Hepatic stellate cell (primary cell): ENCODE results near the gene ING2.

Experiments
- DNase-seq: peaks from one replicate; pipeline ENCODE4 v3.0.0; 2011; ENCODE audit warnings: low spot score

The ING2 gene

DNA sequence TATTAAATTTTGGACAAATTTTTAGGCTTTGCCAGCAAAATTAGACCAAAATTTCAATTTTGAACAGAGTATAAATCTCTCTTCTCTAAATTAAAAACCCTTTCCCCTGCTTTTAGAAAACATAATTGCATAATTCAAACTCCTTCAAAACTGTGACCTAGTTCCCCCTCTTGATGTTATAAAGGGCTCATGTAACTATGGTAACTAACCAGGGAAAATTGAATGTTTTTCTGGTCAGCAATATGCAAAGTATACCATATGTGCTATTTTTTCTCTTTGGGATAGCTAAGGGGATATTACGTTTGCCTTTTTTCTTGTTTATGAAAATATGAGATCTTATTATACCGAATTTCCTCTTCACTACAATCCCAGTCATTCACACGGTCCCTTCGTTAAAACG, 5.1 kb upstream of the ING2 start:
- DNase-seq: no peak

DNA sequence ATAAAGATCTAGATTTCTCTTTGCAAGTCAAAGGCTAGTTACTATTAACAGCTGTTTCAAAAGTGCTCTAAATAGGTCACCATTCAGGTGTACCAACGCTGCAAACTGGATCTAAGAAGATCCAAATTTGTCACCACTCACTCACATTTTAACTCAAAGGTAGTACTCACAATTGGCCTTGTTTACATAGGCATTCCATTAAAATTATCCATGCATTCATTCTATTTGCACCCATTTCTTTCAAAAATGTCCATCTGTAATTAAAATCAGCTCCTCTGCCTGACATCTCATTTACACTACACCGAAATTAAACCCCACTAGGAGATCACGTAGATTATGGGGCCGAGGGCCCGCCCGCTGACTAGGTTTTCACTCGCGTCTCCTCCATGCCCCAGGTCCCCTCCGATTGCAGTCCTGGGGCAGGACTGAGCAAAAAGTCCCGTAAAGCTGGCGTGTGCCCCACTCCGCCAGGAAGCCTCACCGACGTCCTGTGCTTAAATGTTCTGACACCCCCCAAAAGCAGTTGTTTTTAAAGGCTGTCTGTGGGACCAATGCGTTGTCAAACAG, 1.3 kb upstream of the ING2 start:
- DNase-seq: no peak

DNA sequence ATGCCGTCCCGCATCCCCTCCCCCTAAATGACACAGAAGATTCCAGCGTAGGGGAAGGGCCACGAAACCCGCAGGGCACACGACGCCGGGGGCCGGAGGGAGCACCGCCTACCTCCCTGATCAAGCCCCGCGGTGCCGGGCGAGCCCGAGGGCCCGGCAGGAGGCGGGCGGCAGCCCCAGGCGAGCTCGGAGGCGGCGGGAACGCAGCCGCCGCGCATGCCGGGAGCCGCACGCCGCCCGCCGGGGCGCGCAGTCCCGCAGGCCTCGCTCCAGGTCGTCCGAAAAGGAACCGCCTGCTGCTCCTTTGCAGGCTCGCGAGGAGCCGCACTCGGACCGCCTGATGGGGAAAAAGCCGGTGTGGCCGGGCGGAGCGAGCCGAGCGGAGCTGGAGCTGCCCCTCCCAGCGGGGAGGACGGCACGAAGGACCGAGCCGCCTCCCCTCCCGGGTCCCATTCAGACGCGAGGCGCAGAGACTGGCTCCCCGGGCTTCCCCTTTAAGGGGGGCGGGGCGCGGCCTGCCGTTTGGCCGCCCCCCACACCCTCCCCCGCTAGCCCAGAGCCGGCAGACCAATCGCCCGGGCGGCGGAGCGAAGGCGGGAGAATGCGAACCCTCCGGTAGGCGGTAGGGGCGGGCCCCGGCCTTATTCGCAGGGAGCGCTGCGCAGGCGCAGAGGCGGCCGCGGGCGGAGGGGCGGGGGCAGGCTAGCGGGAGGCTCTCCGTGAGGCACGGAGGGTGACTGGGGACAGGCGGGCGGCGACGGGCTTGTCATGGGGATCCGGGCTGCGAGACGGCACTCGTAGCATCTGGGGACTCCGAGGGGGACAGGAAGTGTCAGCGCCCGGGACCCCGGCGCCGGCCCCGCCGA, 561 bp upstream of the ING2 start:
- peak; percentile 97 for DNase-seq

DNA sequence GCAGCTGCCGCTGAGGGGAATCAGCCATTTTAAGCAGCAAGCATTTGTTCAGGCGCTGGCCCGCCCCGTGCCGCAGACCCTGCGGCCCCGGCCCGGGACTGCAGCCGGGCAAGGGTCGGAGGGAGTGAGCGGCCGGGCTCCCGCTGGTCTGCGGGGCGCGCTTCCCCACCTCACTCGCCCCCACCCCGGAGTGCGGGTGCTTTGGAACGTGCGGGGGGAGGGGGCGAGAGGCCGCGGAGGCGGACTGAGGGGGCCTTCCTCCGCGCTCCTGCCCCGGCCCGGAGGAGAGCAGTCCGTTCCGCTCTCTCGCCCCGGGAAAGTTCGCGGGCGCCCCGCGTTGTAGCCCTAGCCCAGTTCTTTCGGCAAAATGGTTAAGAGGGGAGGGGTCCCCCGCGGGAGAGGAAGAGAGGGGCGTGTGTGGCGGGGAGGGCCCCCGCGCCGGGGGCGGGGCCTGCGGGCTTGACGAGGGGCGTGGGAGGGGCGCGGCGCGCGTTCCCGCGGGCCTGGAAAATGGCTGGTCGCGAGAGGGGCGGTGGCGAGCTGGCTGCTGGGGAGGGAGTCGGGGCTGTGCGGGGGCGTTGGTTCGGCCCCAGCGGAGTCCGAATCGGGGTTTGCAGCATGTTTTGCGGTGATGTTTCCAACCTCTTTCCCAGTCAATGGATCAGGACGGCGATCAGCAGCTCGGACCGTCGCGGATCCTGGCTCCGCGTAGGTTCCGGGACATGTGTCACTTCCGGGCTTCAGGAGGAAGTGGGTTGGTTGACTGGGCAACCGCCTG, 942 bp downstream of the ING2 start:
- DNase-seq: peak; percentile 87

DNA sequence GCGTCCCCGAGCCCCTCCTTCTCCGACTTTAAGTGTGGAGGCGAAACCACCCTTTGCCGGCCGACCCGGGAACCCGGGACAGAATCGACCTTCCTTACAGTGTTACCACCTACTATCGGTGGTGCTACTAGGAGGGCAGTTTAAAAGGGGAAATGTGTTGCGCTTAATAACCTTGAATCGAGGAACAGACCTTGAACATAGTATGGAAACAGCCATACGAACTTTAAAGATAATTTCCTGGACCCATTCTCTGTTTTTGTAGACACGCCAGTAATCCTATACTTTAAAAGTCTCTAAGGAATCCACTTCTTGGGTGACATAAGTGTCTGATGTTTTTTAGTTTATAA, 1.5 kb downstream of the ING2 start:
- no peak for DNase-seq

DNA sequence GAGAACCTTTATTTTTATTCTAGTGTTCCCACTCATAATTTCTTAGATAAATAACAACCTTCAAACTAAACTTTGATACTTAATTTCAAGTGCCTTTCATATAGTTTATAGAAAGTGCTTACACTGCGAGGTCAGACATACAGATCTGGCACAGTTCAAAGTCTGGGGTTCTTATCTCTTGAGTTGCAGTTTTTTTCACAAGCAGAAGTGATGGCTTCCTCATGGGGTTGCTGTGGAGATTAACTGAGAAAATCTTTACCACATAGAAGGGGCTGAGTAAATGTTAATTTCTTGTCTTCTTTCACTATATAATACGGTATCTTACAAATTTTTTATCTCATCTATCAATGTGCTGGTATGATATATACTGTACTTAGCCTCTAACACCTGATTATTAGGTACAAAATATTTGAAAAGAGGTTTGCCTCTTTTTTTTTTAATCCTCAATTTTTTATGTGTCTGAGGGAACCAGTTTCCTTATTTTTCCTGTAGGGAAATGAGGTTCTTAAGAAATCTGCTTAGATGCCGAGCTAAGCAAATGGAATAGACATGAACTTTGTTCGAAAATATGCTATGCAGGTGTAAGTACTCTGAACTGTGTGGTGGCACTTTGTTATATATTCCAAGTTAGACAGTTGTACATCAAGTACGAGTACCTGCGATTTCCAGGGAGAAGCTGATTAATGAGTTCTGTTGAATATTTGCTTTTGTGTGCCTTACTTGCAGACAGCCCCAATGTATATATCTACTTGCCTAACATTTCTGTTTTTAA, 3.3 kb downstream of the ING2 start:
- no peak for DNase-seq

DNA sequence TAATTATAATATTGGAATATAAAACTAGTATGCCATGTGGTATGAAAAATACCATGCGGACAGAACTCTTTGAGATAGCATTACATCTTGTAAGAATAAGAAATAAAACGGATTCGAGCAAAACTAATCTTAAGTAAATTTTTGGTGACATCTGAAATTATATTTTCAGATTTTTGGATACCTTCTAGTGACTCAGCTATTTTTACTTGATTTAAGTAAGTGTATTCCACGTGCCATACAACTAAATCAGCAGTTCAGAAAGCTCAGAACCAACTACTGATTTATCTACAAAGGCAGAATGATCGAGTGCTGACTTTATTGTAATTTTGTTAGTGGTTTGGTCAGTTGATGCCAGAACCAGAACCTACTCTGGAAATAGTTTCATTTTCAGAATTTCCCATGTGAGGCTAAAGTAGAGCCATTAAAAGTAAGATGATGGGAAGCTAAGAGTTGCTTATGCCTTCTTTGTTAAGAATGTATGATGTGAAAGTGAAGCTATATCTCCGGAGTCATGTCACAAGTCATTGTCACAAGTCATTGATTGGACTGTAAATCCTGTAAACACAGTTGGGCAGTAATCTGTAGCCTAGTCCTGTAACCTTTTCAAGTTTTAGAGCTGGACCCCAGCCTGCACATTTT, 4.0 kb downstream of the ING2 start:
- no peak for DNase-seq

DNA sequence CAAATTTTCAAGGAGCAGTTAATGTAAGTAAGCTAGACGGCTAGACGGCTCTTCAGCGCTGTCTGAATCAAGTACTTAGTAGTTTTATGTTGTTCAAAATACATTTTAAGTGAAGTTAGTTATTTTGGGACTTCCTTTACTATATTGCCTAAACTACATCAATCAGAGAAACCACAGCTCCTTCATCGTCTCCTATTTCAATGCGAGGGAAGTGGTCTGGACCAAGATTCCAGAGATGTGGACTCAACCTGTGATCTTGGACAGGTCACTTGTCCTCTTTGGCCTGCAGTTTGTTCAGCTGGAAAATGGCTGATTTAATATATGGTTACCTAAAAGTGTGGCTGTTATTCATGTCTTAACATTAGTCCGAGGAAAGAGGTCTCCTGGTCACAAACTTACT, 10.6 kb downstream of the ING2 start:
- no peak for DNase-seq

DNA sequence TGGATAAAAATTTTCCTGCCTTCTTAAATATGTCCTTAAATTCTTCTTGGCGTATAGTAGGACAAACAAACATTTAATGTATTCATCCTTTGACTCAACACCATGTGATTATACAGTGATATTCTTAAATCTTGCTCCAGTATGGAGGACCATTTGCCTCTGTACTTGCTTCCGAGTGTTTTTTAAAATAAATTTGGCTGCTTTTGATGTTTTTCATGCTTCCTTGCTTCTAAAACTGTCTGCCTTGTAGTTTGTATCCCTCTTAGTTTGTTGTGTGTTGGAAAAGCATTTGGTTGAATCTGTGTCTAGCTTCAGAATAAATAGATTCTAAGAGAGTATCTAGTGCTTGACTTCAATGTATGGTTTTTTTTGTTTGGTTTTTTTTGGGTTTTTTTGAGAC, 12.3 kb downstream of the ING2 start:
- DNase-seq: no peak

DNA sequence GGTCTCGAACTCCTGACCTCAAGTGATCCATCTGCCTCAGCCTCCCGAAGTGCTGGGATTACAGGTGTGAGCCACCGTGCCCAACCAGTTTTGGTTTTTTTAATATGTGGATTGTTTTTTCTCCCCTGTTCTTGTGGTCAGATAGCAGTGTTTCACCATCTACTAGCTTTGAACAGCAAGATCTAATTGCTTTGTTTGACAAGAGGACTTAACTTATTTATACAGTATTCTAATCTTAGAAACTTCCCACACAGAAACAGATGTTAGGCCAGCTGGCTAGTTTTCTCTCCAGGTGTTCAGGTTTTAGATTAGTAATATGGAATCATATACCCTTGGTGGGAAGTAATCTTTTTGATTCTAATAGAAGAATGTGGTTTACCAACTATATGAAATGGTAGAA, 12.9 kb downstream of the ING2 start:
- DNase-seq: no peak

DNA sequence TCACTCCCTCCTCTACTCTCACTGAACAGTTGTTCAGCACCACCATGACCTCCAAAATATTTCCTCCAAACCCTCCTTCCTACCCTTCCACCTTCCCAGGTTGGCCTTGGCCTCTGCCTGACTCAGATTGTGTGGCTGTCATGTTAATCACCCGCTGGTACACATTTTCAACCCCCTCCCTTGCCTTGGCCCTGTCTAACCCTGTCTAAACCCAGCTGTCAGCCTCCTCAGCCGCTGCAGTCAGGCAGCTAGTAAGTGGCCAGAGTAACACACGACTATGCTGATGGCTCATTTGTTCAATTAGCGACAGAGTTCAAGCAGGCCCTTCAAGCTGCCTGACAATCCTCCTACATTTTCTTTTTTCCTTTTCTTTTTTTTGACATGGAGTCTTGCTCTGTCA, 18.0 kb downstream of the ING2 start:
- DNase-seq: no peak

DNA sequence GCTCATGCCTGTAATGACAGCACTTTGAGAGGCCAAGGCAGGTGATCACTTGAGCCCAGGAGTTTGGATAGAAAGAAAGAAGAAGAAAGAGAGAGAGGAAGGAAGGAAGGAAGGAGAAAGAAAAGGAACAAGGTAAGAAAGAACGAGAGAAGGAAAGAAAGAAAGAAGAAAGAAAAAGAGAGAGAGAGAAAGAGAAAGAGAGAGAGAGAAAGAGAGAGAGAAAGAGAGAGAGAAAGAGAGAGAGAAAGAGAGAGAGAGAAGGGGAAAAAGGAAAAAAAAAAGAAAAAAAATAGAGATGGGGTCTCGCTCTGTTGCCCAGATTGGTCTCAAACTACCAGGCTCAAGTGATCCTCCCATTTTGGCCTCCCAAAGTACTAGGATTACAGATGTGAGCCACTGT, 22.5 kb downstream of the ING2 start:
- no peak for DNase-seq

DNA sequence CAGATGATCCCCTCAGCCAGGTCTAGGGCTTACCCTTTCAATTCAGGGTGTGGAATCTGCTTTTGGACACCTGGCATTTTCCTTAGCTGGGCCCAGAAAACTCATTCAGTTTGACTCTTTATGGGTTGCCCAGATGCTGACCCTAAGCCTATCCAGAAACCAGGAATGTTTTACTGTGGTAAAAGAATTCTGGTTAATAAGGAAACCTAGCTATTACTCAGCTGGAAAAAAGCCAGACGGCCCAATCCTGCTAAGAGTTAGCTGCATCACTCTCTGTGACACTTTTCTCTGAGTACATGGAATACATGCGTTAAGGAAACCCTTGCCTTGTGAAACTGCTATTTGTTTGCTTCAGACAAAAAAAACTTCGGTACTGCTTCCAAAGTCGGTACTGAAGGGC, 28.0 kb downstream of the ING2 start:
- DNase-seq: no peak

DNA sequence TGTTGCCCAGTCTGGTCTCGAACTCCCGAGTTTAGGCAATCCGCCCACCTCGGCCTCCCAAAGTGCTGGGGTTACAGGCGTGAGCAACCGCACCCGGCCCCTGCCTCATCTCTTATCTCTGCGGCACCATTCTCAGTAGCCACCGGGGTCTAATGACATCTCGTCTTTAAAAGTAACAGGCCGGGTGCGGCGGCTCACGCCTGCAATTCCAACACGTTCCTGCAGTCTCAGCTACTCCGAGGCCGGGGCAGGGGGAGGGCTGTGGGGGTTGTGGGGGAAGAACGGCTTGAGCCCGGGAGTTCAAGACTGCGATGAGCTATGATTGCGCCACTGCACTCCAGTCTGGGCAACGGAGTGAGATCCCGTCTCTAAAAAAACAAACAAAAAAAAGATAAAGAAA, 28.8 kb downstream of the ING2 start:
- DNase-seq: no peak

DNA sequence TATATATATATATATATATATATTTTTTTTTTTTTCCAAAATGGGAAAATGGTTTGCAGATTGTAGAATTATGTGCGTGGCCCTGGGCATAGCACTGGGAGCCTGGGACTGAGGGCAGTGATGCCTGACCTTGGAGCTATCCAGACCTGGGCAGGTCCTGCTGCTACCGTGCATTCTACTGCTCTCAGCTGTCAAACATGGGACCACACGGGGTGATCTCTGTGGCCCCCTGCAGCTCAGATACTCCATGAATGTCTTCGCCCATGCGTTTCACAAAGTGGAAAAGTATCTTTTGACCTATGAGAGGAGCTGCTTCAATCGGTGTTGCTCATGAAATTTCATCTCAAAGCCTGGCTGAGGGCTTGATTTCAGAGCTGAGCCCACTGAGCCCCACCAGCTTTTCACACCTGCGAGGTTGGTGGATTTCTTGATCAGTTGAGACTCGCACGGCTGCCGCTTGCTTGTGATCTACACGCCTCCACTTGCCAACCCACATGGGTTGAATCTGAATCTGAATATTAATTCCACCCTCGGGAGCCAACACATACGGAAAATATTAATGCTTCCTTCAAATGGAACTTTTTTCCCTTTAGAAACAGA, 35.7 kb downstream of the ING2 start:
- no peak for DNase-seq

DNA sequence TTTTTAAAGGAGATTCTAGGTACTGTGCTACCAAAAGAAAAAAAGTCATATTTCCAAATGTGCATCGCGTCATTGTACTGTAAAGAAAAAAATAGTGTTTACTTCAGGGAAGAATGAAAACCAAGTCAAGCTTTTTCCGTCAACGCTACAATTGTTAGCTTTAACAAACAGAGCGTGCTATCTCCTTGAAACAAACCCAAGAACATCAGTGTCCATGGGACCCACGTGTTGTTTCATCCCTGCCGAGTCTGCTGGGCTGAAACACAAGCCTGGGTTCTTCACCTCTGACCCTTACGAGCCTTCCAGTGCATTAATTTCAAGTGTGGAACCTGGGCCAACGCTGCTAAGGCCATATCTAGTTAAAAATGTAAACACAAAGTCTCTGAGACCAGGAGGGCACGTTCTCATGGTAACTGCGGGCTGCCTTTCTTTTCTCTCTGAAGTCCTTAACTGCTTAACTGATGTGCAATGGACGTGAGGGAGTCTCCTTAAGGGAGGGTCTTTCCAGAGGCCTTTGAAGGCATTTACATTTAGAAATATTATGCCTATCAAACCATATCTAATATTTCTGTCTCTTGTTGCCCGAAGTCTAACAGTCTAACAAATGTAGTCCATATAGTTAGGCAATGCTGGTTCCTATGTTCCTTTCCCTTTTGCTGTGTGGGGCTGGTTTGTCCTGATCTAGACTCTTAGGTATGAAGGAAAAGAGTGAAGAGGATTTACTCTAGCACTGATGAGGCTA, 36.3 kb downstream of the ING2 start:
- DNase-seq: no peak

DNA sequence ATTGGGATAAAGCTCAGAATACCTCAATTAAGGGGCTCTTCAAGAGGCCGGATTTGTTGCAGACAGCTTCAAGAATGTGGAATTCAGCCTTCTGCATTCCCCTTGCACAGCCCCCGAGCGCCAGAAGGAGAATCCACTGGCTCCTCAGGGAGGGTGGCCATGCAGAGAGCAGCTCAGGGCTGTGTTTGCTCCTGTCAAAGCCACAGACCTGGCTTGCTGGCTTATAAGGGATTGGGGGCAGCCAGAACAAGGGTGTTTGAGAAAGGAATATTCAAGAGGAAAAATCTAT, 36.8 kb downstream of the ING2 start:
- DNase-seq: no peak

DNA sequence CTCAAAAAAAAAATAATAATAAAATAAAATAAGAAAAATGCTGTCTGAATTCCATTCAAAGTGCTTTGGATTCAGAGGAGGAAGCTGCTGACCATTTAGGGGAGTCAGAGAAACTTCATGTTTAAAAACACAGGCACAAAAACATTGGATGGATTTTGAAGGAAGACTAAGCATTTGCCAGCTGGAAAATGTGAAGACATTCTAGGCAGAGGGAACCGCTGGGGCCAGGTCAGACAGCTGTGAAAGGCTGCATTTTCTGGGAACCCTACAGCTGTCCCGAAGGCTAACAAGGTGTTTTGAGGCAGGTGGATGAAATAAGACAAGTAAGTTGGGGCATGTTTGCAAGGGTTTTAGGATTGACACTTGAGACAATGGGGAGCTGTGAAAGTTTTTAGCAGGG, 38.6 kb downstream of the ING2 start:
- DNase-seq: no peak

DNA sequence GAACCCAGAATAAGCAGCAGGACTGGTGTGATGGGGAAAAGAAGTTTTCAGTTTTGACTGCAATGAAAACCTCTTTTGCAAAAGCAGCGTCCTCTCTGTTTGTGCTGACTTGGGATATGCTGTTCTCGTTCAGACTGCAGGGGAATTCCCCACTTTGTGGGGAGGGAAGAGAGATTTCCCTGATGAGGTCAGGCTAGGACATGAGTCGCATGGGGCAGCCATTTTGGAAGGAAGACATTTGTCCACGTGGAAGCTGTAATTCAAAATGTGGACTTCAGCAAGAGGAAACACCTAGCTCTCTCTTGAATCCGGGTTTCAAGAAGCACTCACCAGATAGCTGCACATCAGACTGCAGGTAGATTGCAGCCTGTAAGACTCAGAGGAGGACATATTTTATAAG, 39.3 kb downstream of the ING2 start:
- DNase-seq: no peak

DNA sequence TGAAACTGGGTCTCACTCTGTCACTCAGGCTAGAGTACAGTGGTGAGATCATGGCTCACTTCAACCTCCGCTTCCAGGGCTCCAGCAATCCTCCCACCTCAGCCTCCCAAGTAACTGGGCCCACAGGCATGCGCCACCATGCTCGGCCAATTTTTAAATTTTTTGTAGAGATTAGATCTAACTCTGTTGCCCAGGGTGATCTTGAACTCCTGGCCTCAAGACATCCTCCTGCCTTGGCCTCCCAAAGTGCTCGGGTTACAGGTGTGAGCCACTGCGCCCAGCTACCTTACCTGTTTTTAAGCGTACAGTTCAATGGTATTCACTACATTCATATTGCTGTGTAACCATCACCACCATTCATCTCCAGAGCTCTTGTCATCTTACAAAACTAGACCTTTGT, 41.5 kb downstream of the ING2 start:
- DNase-seq: no peak

DNA sequence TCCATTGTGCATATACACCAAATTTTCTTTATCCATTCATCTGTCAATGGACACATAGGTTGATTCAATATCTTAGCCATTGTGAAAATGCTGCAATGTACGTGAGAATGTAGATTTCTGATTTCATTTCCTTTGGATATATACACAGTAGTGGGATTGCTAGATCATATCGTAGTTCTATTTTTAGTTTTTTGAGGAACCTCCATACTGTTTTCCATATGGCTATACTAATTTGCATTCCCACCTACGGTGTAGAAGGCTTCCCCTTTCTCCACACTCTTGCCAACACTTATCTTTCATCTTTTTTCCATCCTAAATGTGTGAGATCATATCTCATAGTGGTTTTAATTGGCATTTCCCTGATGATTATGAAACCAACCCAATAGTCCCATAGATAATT, 43.4 kb downstream of the ING2 start:
- DNase-seq: no peak
